GM12878 (cell line): ENCODE results near the gene MPRIP.

Experiments used
- EGR1 ChIP-seq, 2 experiments: IDR thresholded peaks; 1 replicate in 1 of 2; 2 replicates in 1 of 2; pipeline ENCODE4 v1.6.1; 2011 to 2012; ENCODE audit warnings: low read depth in 2 of 2, low read length in 2 of 2, borderline replicate concordance in 1 of 2, mild to moderate bottlenecking in 1 of 2, moderate library complexity in 1 of 2
- EP300 ChIP-seq, 2 experiments: fragments of 150-350 bp in 1 of 2; IDR thresholded peaks; 2 replicates each; pipeline ENCODE4 v1.6.1; 2011 to 2012; ENCODE audit warnings: low read depth in 2 of 2, low read length in 2 of 2, borderline replicate concordance in 1 of 2, improper control_type of control experiment in 1 of 2, inconsistent platforms in 1 of 2; ENCODE audit not compliant: control insufficient read depth in 1 of 2
- ETV6 ChIP-seq, 2 experiments: fragments of 450-650 bp in 1 of 2; IDR thresholded peaks in 1 of 2; conservative IDR thresholded peaks in 1 of 2; 2 replicates each; pipeline ENCODE4 v1.6.1; 2014; ENCODE audit warnings: antibody characterized with exemption in 1 of 2, borderline replicate concordance in 1 of 2, low read depth in 1 of 2, mild to moderate bottlenecking in 1 of 2, moderate library complexity in 1 of 2
- EZH2 ChIP-seq: IDR thresholded peaks from 2 replicates; pipeline ENCODE4 v1.6.1; 2012; ENCODE audit warnings: low read depth, mild to moderate bottlenecking, control low read depth, inconsistent platforms, low read length, borderline replicate concordance; ENCODE audit not compliant: control insufficient read depth
- HDAC6 ChIP-seq: fragments of 200-600 bp; sonication (generic); IDR thresholded peaks from one replicate; pipeline ENCODE4 v1.8.0; 2017; ENCODE audit warnings: antibody characterized with exemption; ENCODE audit not compliant: unreplicated experiment
- KAT2A ChIP-seq: conservative IDR thresholded peaks from 2 replicates; pipeline ENCODE4 v1.6.1; 2011; ENCODE audit warnings: low read depth, low read length; ENCODE audit not compliant: control insufficient read depth
- NR2F1 ChIP-seq: fragments of 450-650 bp; conservative IDR thresholded peaks from 2 replicates; pipeline ENCODE4 v1.6.1; 2017; ENCODE audit warnings: mild to moderate bottlenecking
- RBBP5 ChIP-seq: fragments of 200-600 bp; sonication (generic); conservative IDR thresholded peaks from 2 replicates; pipeline ENCODE4 v1.6.1; 2016
- SP1 ChIP-seq: IDR thresholded peaks from one replicate; pipeline ENCODE4 v1.6.1; 2011; ENCODE audit warnings: low read depth, low read length
- ZNF274 ChIP-seq: IDR thresholded peaks from one replicate; pipeline ENCODE4 v1.8.0; 2011; ENCODE audit not compliant: insufficient read length, insufficient read depth
- TF ChIP-seq, protein P1 (sequence below), 3 experiments: IDR thresholded peaks in 2 of 3; conservative IDR thresholded peaks in 1 of 3; 2 replicates each; pipeline ENCODE4 v1.5.1; 2011; ENCODE audit warnings: low read depth in 3 of 3, low read length in 3 of 3, mild to moderate bottlenecking in 3 of 3, control low read depth in 2 of 3, moderate library complexity in 2 of 3, inconsistent platforms in 1 of 3, mixed read lengths in 1 of 3; ENCODE audit not compliant: control insufficient read depth in 2 of 3, insufficient read depth in 1 of 3; ENCODE audit errors: extremely low read depth in 1 of 3
- TF ChIP-seq, protein P2 (sequence below): IDR thresholded peaks from 2 replicates; pipeline ENCODE4 v1.6.1; 2012; ENCODE audit warnings: low read depth, low read length, improper control_type of control experiment

DNA sequence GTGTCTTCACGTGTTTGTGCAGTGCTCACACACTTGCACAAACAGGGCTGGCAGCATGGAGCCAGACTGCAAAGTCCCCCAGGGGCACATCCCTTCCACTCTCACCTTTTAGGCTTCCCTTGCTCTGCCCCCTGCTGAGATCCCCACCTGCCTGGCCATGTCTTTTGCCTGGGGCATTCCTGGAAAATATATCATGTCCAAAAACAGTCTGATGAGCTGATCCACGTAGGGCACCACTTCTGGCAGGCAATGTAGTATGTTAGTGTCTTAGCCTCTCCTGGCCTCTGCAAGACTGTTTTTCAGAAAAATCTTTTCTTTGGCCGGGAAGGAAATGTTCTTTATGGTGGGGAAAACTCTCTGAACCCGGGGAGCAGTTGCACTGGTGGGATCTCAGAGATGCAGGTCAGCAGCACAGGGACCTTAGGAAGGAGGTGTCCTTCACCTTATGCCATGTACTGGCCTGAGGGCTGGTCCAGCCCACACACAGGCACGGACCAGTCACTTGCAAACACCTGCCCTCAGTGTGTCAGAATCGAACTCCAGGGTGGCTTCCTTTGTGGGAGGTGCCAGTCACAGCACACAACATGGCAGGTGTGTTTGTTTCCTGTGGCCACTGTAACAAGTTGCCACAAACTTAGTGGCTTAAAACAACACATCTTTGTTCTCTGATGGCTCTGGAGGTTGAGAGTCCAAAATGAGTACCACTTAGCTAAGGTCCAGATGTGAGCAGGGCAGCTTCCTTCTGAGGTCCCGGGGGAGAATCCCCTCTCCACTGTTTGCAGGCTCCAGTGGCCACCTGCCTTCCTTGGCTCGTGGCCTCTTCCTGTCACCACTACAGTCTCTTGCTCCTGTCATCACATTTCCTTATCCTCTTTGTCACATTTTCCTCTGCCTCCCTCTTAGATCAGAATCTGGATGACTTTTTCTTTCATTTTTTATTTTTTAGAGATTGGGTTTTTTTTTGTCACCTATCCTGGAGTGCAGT is 46.6 kb downstream of the MPRIP start:
- TF ChIP-seq, protein P1, sequence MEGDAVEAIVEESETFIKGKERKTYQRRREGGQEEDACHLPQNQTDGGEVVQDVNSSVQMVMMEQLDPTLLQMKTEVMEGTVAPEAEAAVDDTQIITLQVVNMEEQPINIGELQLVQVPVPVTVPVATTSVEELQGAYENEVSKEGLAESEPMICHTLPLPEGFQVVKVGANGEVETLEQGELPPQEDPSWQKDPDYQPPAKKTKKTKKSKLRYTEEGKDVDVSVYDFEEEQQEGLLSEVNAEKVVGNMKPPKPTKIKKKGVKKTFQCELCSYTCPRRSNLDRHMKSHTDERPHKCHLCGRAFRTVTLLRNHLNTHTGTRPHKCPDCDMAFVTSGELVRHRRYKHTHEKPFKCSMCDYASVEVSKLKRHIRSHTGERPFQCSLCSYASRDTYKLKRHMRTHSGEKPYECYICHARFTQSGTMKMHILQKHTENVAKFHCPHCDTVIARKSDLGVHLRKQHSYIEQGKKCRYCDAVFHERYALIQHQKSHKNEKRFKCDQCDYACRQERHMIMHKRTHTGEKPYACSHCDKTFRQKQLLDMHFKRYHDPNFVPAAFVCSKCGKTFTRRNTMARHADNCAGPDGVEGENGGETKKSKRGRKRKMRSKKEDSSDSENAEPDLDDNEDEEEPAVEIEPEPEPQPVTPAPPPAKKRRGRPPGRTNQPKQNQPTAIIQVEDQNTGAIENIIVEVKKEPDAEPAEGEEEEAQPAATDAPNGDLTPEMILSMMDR (IDR thresholded peaks at IDR 0.05 in 2 of 3, conservative IDR thresholded peaks at IDR 0.05 in 1 of 3; ENCODE audit: control insufficient read depth in 2 of 3, extremely low read depth in 1 of 3, insufficient read depth in 1 of 3, low read depth in 3 of 3, low read length in 3 of 3): no peak
- TF ChIP-seq NR2F1 (no peak), ETV6 (conservative IDR thresholded peaks at IDR 0.05 in 1 of 2, IDR thresholded peaks at IDR 0.05 in 1 of 2; ENCODE audit: borderline replicate concordance in 1 of 2, low read depth in 1 of 2) (no peak), EZH2 (no peak), EGR1 (IDR thresholded peaks at IDR 0.05; ENCODE audit: borderline replicate concordance in 1 of 2, low read depth in 2 of 2, low read length in 2 of 2) (no peak), KAT2A (no peak), SP1 (no peak), ZNF274 (no peak), EP300 (IDR thresholded peaks at IDR 0.05; ENCODE audit: borderline replicate concordance in 1 of 2, control insufficient read depth in 1 of 2, low read depth in 2 of 2, low read length in 2 of 2) (no peak), RBBP5 (no peak), HDAC6 (no peak)
- TF ChIP-seq, protein P2, sequence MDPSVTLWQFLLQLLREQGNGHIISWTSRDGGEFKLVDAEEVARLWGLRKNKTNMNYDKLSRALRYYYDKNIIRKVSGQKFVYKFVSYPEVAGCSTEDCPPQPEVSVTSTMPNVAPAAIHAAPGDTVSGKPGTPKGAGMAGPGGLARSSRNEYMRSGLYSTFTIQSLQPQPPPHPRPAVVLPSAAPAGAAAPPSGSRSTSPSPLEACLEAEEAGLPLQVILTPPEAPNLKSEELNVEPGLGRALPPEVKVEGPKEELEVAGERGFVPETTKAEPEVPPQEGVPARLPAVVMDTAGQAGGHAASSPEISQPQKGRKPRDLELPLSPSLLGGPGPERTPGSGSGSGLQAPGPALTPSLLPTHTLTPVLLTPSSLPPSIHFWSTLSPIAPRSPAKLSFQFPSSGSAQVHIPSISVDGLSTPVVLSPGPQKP: no peak
